SK-N-SH (cell line): Measurements from ENCODE around the gene RFNG. TPM values are rescaled to one million over a fixed set of nuclear protein-coding genes. Genes with fewer than 3 reads are reported as not detected.

Experiments used
- CTCF ChIA-PET: fragments of 300-600, 350-600 bp; formaldehyde crosslinking; extraction: SDS; loops from one replicate; lab custom pipeline; 2021; lab: Yijun Ruan, JAX
- POLR2A ChIA-PET: fragments of 350-600 bp; sonication (Branson Sonifier 250); formaldehyde crosslinking; extraction: SDS; loops from one replicate; lab custom pipeline; 2020; ENCODE audit warnings: antibody characterized with exemption, inconsistent platforms; lab: Yijun Ruan, JAX
- DNase-seq: peaks from one replicate; pipeline ENCODE4 v3.0.0; 2012
- H2AFZ ChIP-seq: fragments of 200-600 bp; sonication (generic); 2 replicates; pipeline ENCODE4 v1.8.1; 2016; ENCODE audit warnings: antibody characterized with exemption, mild to moderate bottlenecking, low read depth
- H3F3A ChIP-seq: fragments of 200-600 bp; sonication (generic); replicated peaks from 2 replicates; pipeline ENCODE3; 2016; ENCODE audit warnings: antibody characterized with exemption, mild to moderate bottlenecking; ENCODE audit not compliant: insufficient read depth
- H3K27ac ChIP-seq, 2 experiments: fragments of 200-500 bp in 1 of 2; fragments of 200-600 bp in 1 of 2; sonication (Bioruptor generic) in 1 of 2; sonication (generic), shearing (Covaris generic) in 1 of 2; 2 replicates each; pipeline versions ENCODE4 v1.5.1 to v1.6.1; 2014 to 2016; ENCODE audit warnings: low read depth in 2 of 2, inconsistent platforms in 1 of 2, low read length in 1 of 2, mild to moderate bottlenecking in 1 of 2, mixed read lengths in 1 of 2
- H3K27me3 ChIP-seq: fragments of 200-600 bp; sonication (generic), shearing (Covaris generic); 2 replicates; pipeline ENCODE4 v1.6.1; 2016; ENCODE audit warnings: mixed run types; ENCODE audit not compliant: insufficient read depth
- H3K36me3 ChIP-seq, 2 experiments: fragments of 200-500 bp in 1 of 2; fragments of 200-600 bp in 1 of 2; sonication (Bioruptor generic) in 1 of 2; sonication (generic) in 1 of 2; replicated peaks in 1 of 2; 2 replicates each; pipeline versions ENCODE3 to v1.5.1; 2014 to 2016; ENCODE audit warnings: low read length in 1 of 2, mild to moderate bottlenecking in 1 of 2; ENCODE audit not compliant: insufficient read depth in 2 of 2, control insufficient read depth in 1 of 2
- H3K4me1 ChIP-seq, 2 experiments: fragments of 200-500 bp in 1 of 2; fragments of 200-600 bp in 1 of 2; sonication (Bioruptor generic) in 1 of 2; sonication (generic), shearing (Covaris generic) in 1 of 2; 2 replicates each; pipeline versions ENCODE4 v1.5.1 to v1.6.1; 2014 to 2016; ENCODE audit warnings: low read depth in 1 of 2, low read length in 1 of 2, mixed run types in 1 of 2; ENCODE audit not compliant: insufficient read depth in 2 of 2, control insufficient read depth in 1 of 2
- H3K4me2 ChIP-seq: fragments of 200-600 bp; sonication (generic), shearing (Covaris generic); 2 replicates; pipeline ENCODE4 v1.6.1; 2017; ENCODE audit warnings: mixed run types
- H3K4me3 ChIP-seq, 2 experiments: fragments of 200-500 bp in 1 of 2; fragments of 200-600 bp in 1 of 2; sonication (Bioruptor generic) in 1 of 2; sonication (generic), shearing (Covaris generic) in 1 of 2; 2 replicates each; pipeline versions ENCODE4 v1.5.1 to v1.8.1; 2014 to 2016; ENCODE audit warnings: low read depth in 2 of 2, inconsistent platforms in 1 of 2, low read length in 1 of 2, mild to moderate bottlenecking in 1 of 2, mixed read lengths in 1 of 2, moderate library complexity in 1 of 2
- H3K79me2 ChIP-seq: fragments of 200-600 bp; sonication (generic); 2 replicates; pipeline ENCODE4 v1.8.1; 2017; ENCODE audit warnings: mild to moderate bottlenecking; ENCODE audit not compliant: insufficient read depth
- H3K9ac ChIP-seq: fragments of 200-600 bp; sonication (generic); 2 replicates; pipeline ENCODE4 v1.6.1; 2017; ENCODE audit warnings: mixed run types
- H3K9me2 ChIP-seq: fragments of 200-600 bp; sonication (generic); 2 replicates; pipeline ENCODE4 v1.6.1; 2017; ENCODE audit warnings: mixed run types
- H3K9me3 ChIP-seq: fragments of 200-600 bp; sonication (generic); 2 replicates; pipeline ENCODE4 v1.6.1; 2017; ENCODE audit warnings: mixed run types, mild to moderate bottlenecking, moderate library complexity
- H4K20me1 ChIP-seq: fragments of 200-600 bp; sonication (generic); 2 replicates; pipeline ENCODE4 v1.6.1; 2017; ENCODE audit warnings: mild to moderate bottlenecking, mixed run types; ENCODE audit not compliant: insufficient read depth
- CTCF ChIP-seq: fragments of 200-600 bp; sonication (generic); IDR thresholded peaks from 2 replicates; pipeline ENCODE4 v1.6.1; 2017; ENCODE audit warnings: antibody characterized with exemption, mild to moderate bottlenecking, moderate library complexity
- ELF1 ChIP-seq: IDR thresholded peaks from 2 replicates; pipeline ENCODE4 v1.4.0; 2012
- RAD21 ChIP-seq: IDR thresholded peaks from 2 replicates; pipeline ENCODE4 v1.6.1; 2012; ENCODE audit warnings: mild to moderate bottlenecking, low read length
- RCOR1 ChIP-seq: fragments of 150-350 bp; IDR thresholded peaks from 2 replicates; pipeline ENCODE4 v1.6.1; 2017; ENCODE audit warnings: antibody characterized with exemption, low read length
- REST ChIP-seq: IDR thresholded peaks from 2 replicates; pipeline ENCODE4 v1.6.1; 2012; ENCODE audit warnings: mild to moderate bottlenecking, low read depth, low read length, moderate library complexity
- SIN3A ChIP-seq: IDR thresholded peaks from 2 replicates; pipeline ENCODE4 v1.6.1; 2012; ENCODE audit warnings: low read depth, mild to moderate bottlenecking, low read length, moderate library complexity, borderline replicate concordance
- TCF12 ChIP-seq: IDR thresholded peaks from 2 replicates; pipeline ENCODE4 v1.4.0; 2012
- WGBS: methylation state at CpG from one replicate; pipeline ENCODE4 v1.1.6; 2017; ENCODE audit warnings: low lambda C conversion rate; 5-methylcytosine and 5-hydroxymethylcytosine counted together
- polyA plus RNA-seq, 3 experiments: library from polyadenylated mRNA; depleted of rRNA; stranded (reverse); fragments of >200 nt; gene quantifications; 2 replicates each; pipeline ENCODE4 v1.2.3, GENCODE V29; 2012
- TF ChIP-seq, protein P1 (sequence below): IDR thresholded peaks from 2 replicates; pipeline ENCODE4; 2012

RFNG gene
- polyA plus RNA-seq, 1 of the 3 experiments (the other 2 are of a cell fraction): 68.6 TPM

GRCh38 chr17:82016061-82016874, 35.3 kb downstream of the RFNG start:
- Histone ChIP-seq H3K4me3 (no peak overlapping the region), H2AFZ (no peak overlapping the region), H3F3A (peaks cover 25% of the 10 kb centered on the region), H3K9me2 (no peaks in the 10 kb centered on the region), H3K36me3 (peaks cover 7 to 23% of the 10 kb centered on the region in 2 experiments), H3K27ac (no peak overlapping the region), H3K79me2 (peaks cover 16% of the 10 kb centered on the region; the same call in 1 of the 2 replicates), H3K9me3 (no peaks in the 10 kb centered on the region), H3K27me3 (no peaks in the 10 kb centered on the region), H4K20me1 (peaks cover 13% of the 10 kb centered on the region), H3K4me2 (no peak overlapping the region), H3K4me1 (peaks cover 4 to 33% of the 10 kb centered on the region in 2 experiments; a peak in 2 of 4 replicates), H3K9ac (no peak overlapping the region)
- DNase-seq: no peak
- ChIA-PET CTCF (interaction anchor here (0.8 to 35.7 kb wide), 7 partner anchors 11 to 82 kb away, joined by 3 to 1216 read pairs (median 4); partner anchors contain the start of genes DCXR, FASN, NOTUM and RAC3), POLR2A (interaction anchor here (0.9 to 1.2 kb wide), 2 partner anchors 19 to 57 kb away, joined by 3 read pairs; no protein-coding TSS in a partner anchor)
- 96% methylated on average over 21 of the region's 28 CpGs for WGBS
- TF ChIP-seq TCF12 (no peak), REST (no peak), SIN3A (no peak), RAD21 (no peak), RCOR1 (no peak)
- TF ChIP-seq, protein P1, sequence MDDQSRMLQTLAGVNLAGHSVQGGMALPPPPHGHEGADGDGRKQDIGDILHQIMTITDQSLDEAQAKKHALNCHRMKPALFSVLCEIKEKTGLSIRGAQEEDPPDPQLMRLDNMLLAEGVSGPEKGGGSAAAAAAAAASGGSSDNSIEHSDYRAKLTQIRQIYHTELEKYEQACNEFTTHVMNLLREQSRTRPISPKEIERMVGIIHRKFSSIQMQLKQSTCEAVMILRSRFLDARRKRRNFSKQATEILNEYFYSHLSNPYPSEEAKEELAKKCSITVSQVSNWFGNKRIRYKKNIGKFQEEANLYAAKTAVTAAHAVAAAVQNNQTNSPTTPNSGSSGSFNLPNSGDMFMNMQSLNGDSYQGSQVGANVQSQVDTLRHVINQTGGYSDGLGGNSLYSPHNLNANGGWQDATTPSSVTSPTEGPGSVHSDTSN: no peak

DNA sequence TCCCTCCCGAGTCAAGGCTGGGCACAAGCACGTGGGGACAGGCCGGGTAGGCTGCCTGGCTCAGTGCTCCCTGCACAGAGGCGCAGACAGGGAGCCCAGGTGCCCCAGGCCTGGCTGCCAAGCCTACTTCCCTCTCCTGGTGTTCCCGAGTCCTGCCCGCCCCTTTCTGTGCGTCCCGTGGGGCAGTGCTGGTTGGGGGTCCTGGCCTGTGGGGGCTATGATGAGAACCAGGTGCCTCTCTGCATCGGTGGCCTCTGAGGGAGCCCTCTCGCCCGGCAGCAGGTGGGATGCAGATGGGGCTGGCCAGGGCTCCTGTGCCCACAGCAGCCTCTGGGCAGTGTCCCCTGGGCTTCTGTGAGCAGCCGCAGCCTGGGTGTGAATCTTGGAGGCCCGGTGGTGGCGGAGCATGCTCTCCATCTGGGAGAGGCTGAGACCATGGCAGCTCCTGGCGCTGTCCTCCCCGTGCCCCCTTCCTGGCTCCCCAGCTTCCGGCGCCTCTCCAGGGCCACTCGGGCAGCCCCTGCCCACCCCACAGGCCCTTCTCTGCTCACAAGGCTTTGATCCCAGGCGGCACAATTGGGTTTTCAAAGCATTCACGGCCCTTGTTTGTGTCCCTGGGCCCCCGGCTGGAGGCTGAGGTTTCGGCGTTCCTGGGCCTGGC, 36.2 kb downstream of the RFNG start:
- CTCF ChIA-PET: interaction anchor here (0.8 to 35.7 kb wide), 8 partner anchors 16 to 146 kb away, joined by 3 to 1216 read pairs (median 4); partner anchors contain the start of genes DCXR, FASN, NOTUM and RAC3
- Histone ChIP-seq H3K4me3 (no peak overlapping the region), H3K79me2 (peaks cover 8% of the 10 kb centered on the region; the same call in 1 of the 2 replicates), H4K20me1 (peaks cover 5% of the 10 kb centered on the region), H3F3A (peaks cover 16% of the 10 kb centered on the region)
- TF ChIP-seq CTCF (no peak), ELF1 (no peak), RCOR1 (no peak), TCF12 (no peak)
- TF ChIP-seq, all 33 proteins: peak for 0
- Histone ChIP-seq H3K9ac (no peak overlapping the region), H3K4me1 (peaks cover 0 to 25% of the 10 kb centered on the region in 2 experiments; a peak in 1 of 4 replicates), H2AFZ (no peak overlapping the region), H3K9me2 (no peaks in the 10 kb centered on the region), H3K27ac (no peak overlapping the region), H3K27me3 (no peaks in the 10 kb centered on the region), H3K36me3 (peaks cover 7 to 23% of the 10 kb centered on the region in 2 experiments), H3K9me3 (no peaks in the 10 kb centered on the region), H3K4me2 (no peak overlapping the region)
- POLR2A ChIA-PET: interaction anchor here (0.9 kb wide), 1 partner anchor 19 kb away, joined by 3 read pairs; no protein-coding TSS in a partner anchor
- WGBS: 92% methylated on average over 19 of the region's 24 CpGs
- peak; percentile 52 for DNase-seq
